Adipocyte (in vitro differentiated cells): ENCODE results near the gene KIF6.
A peak's percentile ranks its signal among the peaks of the same experiment; 100 is the strongest.

Source experiments
- DNase-seq: peaks from one replicate; pipeline ENCODE4 v3.0.0-alpha.2; 2015; ENCODE audit warnings: low read depth
- H3K27me3 ChIP-seq: replicated peaks from 2 replicates; pipeline ENCODE4 v1.7.0; 2013; ENCODE audit warnings: mild to moderate bottlenecking, low read length, moderate library complexity; ENCODE audit not compliant: control insufficient read depth, insufficient read depth
- H3K36me3 ChIP-seq: 2 replicates; pipeline ENCODE4 v1.7.0; 2013; ENCODE audit warnings: low read length, mild to moderate bottlenecking, moderate library complexity; ENCODE audit not compliant: control insufficient read depth, insufficient read depth, severe bottlenecking
- H3K4me1 ChIP-seq: 2 replicates; pipeline ENCODE4 v1.7.0; 2013; ENCODE audit warnings: mild to moderate bottlenecking, low read length, moderate library complexity; ENCODE audit not compliant: control insufficient read depth, insufficient read depth
- H3K4me3 ChIP-seq: 2 replicates; pipeline ENCODE4 v1.7.0; 2013; ENCODE audit warnings: mild to moderate bottlenecking, low read length, moderate library complexity
- H3K9ac ChIP-seq: 2 replicates; pipeline ENCODE4 v1.7.0; 2013; ENCODE audit warnings: mild to moderate bottlenecking, low read length, moderate library complexity
- H3K9me3 ChIP-seq: 2 replicates; pipeline ENCODE4 v1.7.0; 2013; ENCODE audit warnings: mild to moderate bottlenecking, low read length, moderate library complexity; ENCODE audit not compliant: control insufficient read depth

The KIF6 gene

DNA sequence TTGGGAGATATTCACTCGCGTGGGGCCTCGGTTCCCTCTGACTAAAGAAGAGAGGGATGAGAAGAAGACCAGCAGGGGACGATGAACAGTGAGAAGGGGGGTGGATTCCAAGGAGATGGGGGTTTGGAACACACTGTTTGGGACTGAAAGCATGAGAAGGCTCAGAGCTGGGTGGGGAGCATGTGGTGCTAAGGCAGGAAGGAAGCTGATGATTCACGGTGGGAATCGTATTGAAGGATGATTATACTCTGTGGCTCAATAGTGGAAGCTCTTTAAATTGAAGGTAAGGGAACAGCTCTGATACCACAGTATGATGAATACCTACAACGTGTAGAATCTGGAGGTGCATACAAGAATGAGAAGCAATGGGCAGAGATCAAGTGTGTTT lies 285.2 kb downstream of the KIF6 start:
- Histone ChIP-seq H3K4me3 (no peak overlapping the region), H3K36me3 (no peaks in the 10 kb centered on the region), H3K27me3 (no peaks in the 10 kb centered on the region), H3K4me1 (no peaks in the 10 kb centered on the region), H3K9ac (no peak overlapping the region), H3K9me3 (peaks cover 10% of the 10 kb centered on the region)
- DNase-seq = no peak

DNA sequence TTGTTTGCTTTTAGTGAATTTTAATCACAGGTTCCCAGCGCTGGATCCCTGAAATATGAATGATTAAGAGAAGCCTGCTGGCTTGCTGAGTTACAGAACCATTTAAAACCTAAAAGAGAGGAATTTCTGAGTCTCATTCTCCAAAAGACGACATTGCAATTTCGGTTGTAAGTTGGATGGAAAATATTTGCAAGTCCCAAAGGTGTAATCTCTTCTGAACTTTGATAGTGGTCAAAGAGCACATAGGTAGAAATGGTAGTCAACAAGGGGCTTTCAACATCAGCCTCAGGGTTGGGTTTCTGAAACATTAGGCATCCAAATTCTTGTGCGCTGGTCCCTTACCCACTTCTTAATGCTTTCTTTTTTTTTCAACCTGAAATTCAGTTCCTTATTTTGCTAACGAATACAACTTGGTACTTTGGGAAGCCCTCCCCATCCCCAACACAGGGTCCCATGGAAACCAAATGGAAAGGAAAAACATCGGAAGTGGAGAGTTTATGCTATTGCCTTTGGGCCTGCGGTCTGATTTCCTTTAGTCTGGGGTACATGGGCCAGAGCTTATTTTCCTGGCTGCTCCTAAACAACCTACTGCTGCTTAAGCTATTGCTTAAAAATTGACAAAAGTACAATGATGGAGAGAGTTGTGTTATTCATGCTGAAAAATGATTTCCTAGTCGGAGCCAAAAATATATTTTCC lies 285.7 kb downstream of the KIF6 start:
- Histone ChIP-seq H3K36me3 (no peaks in the 10 kb centered on the region), H3K4me1 (no peaks in the 10 kb centered on the region), H3K4me3 (no peak overlapping the region), H3K9me3 (peaks cover 10% of the 10 kb centered on the region), H3K27me3 (no peaks in the 10 kb centered on the region), H3K9ac (no peak overlapping the region)
- no peak for DNase-seq

DNA sequence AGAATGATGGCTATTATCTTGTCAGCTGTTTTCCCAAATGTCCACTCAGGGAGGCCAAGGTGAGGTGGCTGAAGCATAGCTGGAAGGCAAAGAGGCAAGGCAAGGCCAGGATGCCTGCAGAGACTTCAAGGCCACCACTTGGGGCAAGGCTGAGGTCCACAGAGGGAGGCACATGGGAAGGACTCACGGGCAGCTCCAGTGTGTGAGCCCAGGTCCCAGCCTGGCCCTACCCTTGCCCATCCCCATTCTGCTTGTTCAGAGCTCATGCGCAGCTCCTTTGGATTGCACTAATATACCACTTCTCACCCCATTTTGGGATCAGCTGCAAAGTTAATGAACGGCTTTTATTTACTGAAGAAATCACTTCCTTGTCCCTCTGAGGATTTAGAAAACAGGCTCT lies 291.6 kb downstream of the KIF6 start:
- no peak for DNase-seq
- Histone ChIP-seq H3K4me1 (peaks cover 15% of the 10 kb centered on the region), H3K9me3 (peaks cover 10% of the 10 kb centered on the region), H3K27me3 (no peaks in the 10 kb centered on the region), H3K9ac (no peak overlapping the region), H3K4me3 (no peak overlapping the region), H3K36me3 (no peaks in the 10 kb centered on the region)

DNA sequence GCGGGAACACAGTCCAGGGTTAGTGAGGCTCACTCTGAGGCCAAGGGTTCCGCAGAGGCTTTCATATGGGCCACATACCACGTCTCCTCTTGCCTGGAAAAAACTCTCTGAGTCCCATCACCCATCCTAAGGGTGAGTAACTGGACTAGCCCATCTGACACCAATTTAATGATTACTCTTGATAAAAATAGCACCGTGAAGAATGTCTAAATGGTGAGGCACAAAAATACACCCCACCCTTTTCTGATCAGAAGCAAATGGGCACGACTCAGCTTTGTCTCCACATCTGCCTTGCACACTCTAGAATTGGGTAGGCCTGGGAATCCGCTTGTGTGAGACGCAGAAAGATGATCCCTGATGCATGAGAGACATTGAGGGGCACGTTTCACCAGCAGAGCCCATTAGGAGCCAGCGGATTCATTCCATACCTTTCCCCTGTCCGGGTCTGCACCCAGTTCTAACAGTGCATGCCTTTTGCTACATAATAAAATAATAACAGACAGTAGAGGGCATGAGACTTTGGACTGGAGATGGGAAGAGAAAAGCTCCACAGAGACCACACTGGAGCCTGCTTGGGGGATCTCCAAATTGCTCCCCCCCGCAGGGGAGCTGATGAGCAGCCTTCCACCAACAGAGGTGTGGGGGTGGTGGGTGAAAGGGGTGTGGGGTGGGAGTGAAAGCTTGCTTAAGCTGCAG lies 292.7 kb downstream of the KIF6 start:
- H3K9ac ChIP-seq = no peak overlapping the region
- no peaks in the 10 kb centered on the region for H3K27me3 ChIP-seq
- H3K36me3 ChIP-seq = no peaks in the 10 kb centered on the region
- peaks cover 15% of the 10 kb centered on the region for H3K4me1 ChIP-seq
- DNase-seq = peak; percentile 24
- peaks cover 10% of the 10 kb centered on the region for H3K9me3 ChIP-seq
- no peak overlapping the region for H3K4me3 ChIP-seq

DNA sequence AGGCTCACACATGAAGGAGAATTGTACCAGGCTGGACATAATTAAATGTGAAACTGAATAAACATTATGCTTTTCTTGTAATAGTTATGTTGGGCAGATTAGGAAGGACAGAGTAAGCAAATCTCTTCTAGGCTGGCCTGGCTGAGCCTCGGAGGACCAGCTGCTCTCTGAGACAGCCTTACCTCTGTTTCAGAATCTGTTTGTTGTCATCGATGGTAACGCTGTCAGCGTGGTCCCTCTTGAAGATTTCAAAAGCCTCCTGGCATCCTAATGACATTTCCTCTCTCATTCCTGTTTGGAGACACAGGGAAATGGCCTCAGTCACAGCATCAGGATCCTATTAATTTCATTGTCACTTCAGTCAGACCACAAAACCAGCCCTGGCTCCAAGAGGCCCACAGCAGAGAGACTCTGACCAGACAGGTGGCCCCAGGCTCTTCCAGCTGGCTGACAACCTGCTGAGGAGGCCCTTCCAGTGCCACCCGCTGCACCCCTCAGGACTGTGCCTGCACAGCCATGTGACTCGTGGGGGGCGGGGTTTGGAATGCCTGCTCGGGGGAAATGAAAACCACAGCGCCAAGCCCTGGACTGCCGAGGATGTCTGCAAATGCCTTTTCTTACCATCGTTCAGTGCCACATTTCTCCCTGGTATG lies 294.2 kb downstream of the KIF6 start:
- peak; percentile 60 for DNase-seq
- Histone ChIP-seq H3K27me3 (no peaks in the 10 kb centered on the region), H3K9me3 (peaks cover under 1% of the 10 kb centered on the region), H3K4me1 (peaks cover 27% of the 10 kb centered on the region), H3K4me3 (no peak overlapping the region), H3K36me3 (no peaks in the 10 kb centered on the region), H3K9ac (no peak overlapping the region)

DNA sequence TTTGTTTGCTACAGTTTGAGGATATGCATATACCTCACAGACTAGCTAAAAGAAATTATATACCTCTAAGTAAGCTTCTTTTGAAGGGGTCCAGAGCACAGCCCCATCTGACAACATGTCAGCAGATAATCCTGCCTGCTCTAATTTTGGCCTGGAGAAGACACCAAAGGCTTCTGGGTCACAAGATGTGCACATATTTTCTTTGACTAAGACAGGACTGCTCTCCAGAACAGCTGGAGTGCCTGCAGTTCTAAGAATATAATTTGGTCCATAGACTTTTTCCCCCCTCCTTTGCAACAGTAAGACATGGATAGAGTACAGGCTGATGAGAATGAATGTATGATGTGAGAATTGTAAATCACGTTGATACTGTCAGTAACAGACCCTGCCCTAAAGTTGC lies 294.8 kb downstream of the KIF6 start:
- Histone ChIP-seq H3K4me1 (peaks cover 32% of the 10 kb centered on the region), H3K9me3 (no peaks in the 10 kb centered on the region), H3K27me3 (no peaks in the 10 kb centered on the region), H3K4me3 (no peak overlapping the region), H3K9ac (no peak overlapping the region), H3K36me3 (no peaks in the 10 kb centered on the region)
- no peak for DNase-seq

DNA sequence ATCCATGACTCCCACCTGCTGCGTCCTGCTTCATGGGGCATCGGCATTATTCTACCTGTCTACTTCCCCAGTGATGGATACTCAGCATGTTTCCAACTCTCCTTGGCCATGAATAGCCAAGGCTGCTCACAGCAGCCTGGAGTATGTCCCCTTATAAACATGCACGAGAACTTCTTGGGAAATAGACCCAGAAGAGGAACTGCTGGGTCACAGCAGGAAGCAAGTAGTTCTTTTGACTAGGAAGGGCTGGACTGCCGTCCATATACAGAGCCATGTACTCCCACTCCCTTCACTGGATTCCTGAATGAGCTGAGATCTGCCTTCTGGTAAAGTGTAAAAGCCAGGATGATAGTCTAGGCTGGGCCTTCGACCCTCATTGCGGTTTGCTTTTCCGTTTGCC lies 296.4 kb downstream of the KIF6 start:
- H3K36me3 ChIP-seq = no peaks in the 10 kb centered on the region
- no peak overlapping the region for H3K9ac ChIP-seq
- DNase-seq = no peak
- no peaks in the 10 kb centered on the region for H3K27me3 ChIP-seq
- no peaks in the 10 kb centered on the region for H3K9me3 ChIP-seq
- H3K4me1 ChIP-seq = peaks cover 36% of the 10 kb centered on the region
- no peak overlapping the region for H3K4me3 ChIP-seq

DNA sequence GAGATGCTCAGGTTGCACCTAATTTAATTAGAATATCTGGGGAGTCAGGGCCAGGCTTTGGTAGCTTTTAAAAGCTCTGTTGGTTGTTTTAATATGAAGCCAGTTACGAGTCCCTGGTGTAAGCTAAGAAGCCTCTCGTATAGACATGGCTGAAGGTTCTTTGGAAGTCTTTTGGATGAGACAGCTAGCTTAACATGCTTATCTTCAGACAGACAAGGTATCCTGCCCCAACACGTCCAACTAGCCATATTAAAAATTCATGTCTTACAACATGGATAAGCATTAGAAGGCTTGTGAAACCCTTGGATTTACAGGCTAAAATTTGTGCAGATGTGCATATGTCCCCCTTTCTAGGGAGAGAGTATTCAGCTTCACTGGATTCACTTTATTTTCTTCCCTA lies 297.1 kb downstream of the KIF6 start:
- H3K9ac ChIP-seq = no peak overlapping the region
- DNase-seq = no peak
- H3K4me1 ChIP-seq = peaks cover 36% of the 10 kb centered on the region
- no peaks in the 10 kb centered on the region for H3K9me3 ChIP-seq
- H3K36me3 ChIP-seq = no peaks in the 10 kb centered on the region
- no peak overlapping the region for H3K4me3 ChIP-seq
- H3K27me3 ChIP-seq = no peaks in the 10 kb centered on the region

DNA sequence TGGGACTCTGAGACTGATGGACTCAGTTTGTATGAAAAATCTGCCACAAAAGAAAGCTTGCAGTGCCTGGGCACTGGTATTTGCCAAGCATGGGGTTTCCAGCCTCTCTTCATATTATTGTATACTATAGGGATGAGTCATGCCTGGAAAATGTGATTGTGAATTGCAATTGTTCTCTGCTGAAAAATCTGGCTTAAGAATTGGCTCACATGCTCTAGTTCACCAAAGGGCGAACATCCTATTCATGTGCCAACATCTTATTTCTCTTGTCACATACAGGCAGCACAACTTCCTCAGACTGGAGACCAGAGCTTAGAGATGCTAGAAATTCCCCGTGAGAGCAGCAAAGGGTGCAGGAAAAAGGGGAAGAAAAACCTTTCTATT lies 299.1 kb downstream of the KIF6 start:
- Histone ChIP-seq H3K9ac (peak overlapping the region; percentile 57), H3K4me3 (peak overlapping the region; percentile 14), H3K27me3 (no peaks in the 10 kb centered on the region), H3K4me1 (peaks cover 37% of the 10 kb centered on the region), H3K9me3 (no peaks in the 10 kb centered on the region), H3K36me3 (no peaks in the 10 kb centered on the region)
- DNase-seq = peak; percentile 84

DNA sequence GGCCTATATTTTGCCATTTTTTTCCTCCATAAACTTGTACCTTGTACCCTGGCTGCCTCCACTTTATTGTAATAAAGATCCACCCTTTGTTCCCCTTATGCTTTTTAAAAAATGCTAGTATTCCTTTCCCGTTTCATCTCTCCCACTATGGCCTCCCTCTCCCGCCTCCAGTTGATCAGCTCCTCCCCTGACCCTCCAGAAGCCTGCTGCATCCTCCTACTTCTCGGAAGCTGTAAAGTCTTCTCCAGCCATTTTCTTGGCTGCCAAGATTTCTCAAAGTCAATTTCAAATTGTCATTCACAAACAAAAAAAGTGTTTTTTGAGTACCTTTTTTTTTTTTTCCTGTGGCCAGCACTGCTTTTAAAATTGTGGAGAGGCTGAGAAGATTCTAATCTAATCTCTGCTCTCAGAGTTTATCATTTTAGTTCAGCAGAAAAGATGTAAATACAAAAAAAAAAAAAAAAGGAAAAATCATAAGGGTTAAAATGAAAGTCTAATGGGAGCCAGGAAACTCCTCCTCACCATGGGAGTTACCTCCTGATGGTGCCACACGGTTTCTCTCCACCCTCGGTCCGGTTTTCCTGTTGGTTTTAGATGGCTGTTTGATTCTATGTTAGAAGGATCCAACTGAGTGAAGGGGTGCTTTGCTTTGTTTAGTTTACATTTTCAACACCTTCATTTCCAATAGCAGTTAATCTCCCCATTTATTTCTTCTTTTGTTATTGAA lies 299.7 kb downstream of the KIF6 start:
- H3K4me3 ChIP-seq = peak overlapping the region; percentile 14
- no peaks in the 10 kb centered on the region for H3K27me3 ChIP-seq
- H3K4me1 ChIP-seq = peaks cover 37% of the 10 kb centered on the region
- H3K9ac ChIP-seq = peak overlapping the region; percentile 57
- no peaks in the 10 kb centered on the region for H3K9me3 ChIP-seq
- DNase-seq = no peak
- no peaks in the 10 kb centered on the region for H3K36me3 ChIP-seq

DNA sequence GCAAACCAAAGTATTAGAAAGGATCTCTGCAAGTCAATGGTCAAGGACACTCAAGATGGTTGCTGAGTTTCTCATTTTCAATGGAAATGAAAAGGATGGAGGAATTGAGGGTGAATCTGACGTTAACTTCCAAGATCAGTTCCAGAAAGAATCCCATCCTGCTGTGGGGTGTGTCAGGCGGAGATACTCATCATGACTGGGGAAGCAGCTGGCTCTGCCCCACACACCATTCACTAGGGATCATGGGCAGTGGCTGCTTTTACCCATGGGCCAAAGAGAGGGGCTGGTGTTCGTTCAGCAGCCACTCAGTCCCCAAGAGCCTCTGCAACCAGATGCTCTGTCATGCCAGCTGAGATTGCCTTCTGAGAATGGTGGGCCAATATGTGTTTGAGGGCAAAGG lies 300.4 kb downstream of the KIF6 start:
- DNase-seq = no peak
- H3K4me3 ChIP-seq = no peak overlapping the region
- no peak overlapping the region for H3K9ac ChIP-seq
- H3K36me3 ChIP-seq = no peaks in the 10 kb centered on the region
- no peaks in the 10 kb centered on the region for H3K27me3 ChIP-seq
- no peaks in the 10 kb centered on the region for H3K9me3 ChIP-seq
- peaks cover 37% of the 10 kb centered on the region for H3K4me1 ChIP-seq
